ENCODE results near the gene IREB2. TPM values are rescaled to one million over a fixed set of nuclear protein-coding genes. Genes with fewer than 3 reads are reported as not detected.

IREB2 gene
- total RNA-seq, 1 donor from 2014 or later: 17.7 TPM

DNA sequence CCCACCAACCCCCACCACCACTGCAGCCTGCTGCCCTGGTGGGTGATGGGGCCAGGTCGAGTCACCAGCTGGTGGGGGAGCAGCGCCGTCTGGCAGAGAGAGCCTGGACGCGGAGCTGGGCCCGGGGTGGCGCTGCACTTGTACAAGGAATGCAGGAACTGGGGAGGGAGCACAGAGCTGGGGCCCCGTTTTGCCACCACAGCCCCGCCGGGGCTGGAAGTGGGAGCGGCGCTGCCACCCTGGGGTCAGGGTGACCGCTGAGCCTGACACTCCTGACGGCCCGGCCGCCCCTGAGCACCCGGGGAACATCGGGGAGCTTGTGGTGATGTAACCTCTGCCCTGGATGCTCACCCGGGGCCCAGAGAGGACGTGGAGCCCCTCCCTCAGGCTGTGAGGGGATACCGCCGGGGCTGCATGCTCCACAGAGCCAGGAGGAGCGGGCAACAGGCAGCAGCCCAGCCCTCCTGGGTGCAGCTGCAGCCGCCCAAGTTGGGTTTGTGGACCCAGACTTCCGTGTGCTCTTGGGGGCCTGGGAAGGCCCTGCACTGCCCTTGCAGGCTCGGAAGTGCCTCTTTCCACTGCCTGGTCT is 32.6 kb upstream of the IREB2 start:
- no peak for DNase-seq (ENCODE audit: low read depth in 2 of 2)

DNA sequence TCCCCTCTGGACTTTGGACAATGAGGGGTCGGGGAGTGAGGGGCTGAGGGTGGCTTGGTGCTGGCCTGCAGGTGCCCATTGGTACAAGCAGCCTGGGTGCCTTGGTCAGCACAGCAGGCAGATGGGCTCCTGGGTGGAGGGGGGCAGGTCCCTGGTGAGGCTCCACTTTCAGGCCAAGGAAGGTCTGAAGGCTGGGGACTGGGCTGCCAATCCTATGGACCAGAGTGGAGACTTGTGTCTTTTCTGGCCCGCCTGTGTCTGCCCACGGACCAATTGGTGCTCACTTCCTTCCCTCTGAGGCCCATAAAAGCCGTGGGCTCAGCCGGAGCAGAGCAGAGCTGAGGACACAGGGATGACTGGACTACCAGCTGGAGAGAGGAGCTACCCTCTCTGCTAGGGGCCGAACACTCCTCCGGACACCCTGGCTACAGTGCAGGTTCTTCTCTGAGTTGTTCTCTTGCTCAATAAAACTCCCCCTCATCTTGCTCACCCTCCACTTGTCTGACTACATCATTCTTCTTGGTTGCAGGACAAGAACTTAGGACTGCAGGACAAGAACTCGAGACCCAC is 31.9 kb upstream of the IREB2 start:
- DNase-seq (ENCODE audit: low read depth in 2 of 2): no peak

DNA sequence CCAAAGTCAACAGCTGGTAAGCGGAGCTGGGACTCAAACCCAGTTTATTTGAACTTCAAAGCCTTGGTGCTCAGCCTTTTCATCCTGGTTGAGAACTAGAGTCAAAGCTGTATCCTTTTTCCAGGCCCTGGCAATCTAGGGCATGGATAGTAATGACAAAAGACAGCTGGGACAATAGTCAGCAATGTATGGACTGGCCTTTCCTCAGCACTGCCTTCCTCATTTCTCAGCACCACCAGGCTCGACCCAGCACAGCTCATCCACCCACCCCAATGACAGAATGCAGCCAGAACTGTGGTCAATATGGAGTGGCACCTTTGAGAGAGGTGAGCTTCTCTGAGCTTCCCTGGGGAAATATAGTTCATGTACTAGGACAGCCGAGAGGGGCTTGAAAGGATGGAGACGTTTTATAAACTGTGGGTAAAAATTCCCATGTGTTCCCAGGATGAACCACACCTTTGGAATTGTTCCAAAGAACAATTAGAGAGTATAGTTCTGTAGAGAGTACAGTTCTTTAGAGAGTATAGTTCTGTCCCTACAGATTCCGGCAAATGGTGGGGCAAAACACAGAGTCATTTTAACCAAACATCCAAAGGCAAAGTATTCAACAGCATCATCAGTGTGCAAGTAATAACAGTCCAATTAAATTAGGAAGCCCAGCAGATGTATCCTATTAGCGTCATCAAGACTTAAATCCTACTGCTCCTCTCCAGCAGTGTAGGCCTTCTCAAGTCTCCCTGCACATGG is 30.2 kb upstream of the IREB2 start:
- no peak for DNase-seq (ENCODE audit: low read depth in 2 of 2)

DNA sequence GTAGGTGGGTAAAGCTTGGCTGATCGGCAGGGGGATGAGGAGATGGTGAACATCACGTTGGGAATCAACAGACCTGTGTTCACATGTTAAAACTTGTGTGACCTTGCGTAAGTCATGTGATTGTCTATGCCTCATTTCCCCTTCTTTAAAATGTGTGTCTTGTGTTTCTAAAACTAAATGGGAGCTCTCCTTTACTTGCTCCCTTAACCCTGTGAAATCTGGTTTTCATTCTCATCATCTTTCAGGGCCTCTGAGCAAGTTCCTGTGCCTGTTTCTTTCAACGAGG is 29.7 kb upstream of the IREB2 start:
- no peak for DNase-seq (ENCODE audit: low read depth in 2 of 2)

DNA sequence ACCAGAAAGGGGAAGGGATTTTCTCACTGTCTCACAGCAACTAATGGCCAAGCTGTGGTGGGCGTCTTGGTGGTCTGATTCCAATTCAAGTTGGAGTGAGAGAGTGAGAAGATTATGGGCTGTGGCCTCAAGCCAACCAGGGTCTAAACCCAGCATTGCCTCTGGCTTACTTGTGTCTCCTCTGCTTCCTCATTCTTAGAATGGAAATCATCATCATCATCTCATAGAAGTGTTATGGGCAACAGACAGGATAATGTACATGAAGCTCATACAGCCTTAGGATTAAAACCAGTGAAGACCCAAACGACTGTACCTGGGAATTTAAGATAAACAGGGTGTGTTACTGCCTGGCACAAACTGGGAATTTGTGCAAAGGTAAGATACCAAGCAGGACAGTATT is 29.1 kb upstream of the IREB2 start:
- DNase-seq (ENCODE audit: low read depth in 2 of 2): no peak

DNA sequence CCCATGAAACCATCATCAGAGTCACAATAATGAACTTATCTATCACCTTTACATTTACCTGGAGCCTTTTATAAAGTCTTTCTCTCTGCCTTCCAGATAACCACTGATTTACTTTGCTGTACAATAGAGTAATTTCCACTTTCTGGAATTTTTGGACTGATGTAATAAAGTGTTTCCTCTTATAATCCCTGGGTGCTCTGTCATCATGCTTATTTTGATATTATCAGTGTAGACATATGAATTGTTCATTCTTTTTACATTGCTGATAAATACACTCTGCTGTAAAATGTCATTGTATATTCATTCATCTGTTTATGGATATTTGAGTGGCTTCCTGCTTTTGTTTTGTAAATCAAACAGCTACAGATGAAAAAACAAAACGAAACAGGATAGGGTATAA is 27.0 kb upstream of the IREB2 start:
- DNase-seq (ENCODE audit: low read depth in 2 of 2): peak in 1 of 2 donors; percentile 5

DNA sequence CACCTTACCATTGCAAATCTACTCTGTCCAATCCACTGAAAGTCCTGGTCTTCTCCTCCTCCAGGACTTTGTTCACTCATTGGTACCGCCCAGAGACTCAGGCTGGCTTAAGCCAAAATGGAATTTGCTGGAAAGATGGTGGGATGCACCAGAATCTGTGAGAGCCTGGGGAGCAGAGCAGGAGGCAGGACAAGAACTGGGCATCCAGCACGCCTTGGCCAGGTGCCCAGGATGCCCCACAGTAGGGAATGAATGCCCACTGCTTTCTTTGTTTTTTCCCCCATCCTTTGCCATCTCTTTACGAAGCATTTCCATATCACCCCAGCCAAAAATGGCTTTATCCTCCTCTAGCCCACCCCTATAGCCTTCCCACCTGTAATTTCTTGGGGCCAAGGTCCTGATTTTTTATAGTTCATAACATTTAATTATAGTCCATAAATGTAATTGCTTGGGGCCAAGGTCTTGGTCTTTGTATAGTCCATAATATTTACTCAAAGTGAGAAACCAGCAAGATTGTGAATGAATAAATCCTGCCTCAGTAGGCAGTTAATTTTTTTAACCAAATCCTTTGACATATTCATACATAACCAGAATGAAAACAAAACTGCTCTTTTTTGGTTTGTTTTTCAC is 23.3 kb upstream of the IREB2 start:
- DNase-seq (ENCODE audit: low read depth in 2 of 2): no peak

DNA sequence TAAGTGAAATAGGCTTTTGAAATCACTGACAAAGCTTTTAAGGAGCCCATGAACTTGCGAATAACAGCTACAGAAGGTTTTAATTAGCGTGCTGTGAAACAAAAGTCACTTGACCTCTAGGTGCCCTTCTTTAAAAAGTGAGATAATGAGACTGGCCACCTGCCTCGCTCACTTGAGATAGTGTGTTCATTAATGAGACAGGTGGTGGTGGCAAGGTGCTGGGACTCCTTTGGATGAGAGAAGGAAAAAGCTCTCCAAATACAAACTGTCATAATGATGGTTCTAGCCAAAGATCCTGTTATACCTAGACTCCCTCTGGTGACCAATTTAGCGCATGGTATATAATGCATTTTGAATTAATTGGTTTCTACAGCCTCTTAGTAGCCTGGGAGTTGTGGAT is 22.7 kb upstream of the IREB2 start:
- DNase-seq (ENCODE audit: low read depth in 2 of 2): peak in 1 of 2 donors; percentile 17

DNA sequence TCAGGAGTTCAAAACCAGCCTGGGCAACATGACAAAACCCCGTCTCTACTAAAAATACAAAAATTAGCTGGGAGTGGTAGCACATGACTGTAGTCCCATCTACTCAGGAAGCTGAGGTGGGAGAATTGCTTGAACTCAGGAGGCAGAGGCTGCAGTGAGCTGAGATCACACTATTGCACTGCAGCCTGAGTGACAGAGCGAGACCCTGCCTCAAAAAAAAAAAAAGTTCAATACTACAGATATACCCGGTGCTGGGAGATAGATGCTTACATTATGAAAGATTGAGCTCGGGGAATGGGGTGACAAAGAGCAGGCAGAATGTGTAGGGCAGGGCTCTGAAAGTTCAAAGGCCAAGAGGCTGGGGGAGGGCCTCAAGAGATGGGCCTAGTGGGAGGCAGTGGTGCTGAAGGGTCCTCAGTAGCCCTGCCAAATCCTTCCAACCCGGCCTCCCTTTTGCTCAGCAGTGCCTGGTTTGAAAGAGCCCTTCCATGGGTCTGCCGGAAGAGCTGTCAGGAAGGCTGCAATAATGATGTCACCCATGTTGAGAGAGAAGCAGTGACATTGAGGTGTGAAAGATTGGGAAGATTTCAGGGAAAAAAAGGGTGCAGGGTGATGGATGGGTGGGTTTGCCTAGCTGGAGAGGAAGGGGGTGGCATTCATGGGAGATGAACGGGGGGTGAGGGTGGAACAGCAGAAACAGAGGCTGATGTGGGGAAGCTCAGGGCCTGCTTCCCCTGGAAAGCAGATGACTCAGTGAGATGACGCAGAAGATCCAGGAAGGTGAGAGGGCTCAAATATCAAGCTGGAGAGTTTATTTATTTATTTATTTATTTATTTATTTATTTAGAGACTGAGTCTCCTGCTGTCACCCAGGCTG is 20.0 kb upstream of the IREB2 start:
- DNase-seq (ENCODE audit: low read depth in 2 of 2): peak in 1 of 2 donors; percentile 37

DNA sequence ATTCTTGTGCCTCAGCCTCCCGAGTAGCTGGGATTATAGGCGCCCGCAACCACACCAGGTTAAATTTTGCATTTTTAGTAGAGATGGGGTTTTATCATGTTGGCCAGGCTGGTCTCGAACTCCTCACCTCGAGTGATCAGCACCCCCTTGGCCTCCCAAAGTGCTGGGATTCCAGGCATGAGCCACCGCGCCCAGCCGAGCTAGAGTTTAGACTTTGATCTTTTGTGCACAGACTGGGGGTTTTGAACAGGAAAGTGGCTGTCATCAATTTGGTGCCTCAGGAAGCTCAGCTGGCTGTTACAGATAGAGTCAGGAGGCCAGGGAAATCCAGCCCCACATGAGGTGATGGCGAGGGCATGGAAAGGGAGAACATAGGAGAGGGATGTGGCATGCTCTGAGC is 19.3 kb upstream of the IREB2 start:
- peak in 1 of 2 donors; percentile 18 for DNase-seq (ENCODE audit: low read depth in 2 of 2)

DNA sequence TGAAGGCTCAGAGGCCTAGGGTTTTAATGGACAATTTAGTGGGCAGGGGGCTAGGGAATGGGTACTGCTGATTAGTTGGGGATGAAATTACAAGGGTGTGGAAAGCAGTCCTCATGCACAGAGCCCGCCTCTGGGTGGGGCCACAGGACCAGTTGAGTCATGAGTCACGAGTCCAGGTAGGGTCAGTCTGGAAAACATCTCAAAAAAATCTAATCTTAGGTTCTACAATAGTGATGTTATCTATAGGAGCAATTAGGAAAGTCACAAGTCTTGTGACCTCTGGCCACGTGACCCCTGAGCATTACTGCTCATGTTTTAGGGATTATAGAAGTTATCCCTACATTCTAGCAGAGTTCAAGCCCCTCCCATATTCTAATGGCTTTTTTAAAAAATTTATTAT is 18.6 kb upstream of the IREB2 start:
- no peak for DNase-seq (ENCODE audit: low read depth in 2 of 2)

DNA sequence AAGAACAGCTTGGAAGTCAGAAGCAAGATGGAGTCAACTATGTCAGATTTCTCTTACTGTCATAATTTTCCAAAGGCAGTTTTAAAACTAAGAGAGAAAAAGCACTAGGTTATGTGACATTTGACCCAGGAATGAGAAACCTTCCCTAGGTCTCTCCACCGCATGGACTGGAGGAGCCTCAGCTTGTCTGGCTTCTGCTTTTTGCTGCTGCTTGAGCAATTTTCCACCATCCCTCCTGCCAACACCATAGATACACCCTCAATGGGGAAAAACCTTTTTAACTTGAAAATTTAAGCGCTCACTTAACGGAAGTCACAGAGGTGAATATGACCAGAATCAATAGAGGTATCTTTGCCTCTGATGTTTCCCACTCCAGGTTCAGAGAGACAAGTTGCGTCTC is 17.8 kb upstream of the IREB2 start:
- DNase-seq (ENCODE audit: low read depth in 2 of 2): no peak

DNA sequence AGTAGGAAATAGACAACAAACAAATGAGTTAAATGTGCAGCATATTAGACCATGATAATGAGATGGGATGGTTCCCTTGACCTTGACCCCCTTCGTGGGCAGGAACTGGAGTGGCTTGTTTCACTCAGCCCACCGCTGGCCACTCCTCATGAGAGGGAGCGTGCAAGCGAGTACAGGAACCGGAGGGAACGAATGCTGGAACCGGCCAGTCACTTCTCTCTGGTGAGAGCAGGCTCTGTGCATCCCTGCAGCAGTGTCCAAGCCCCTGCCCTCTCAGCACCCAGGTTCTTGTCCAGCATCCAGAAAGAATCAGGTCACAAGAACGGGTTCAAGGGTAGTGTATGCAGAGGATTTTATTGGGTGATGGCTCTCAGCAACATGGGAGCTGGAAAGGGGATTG is 17.2 kb upstream of the IREB2 start:
- no peak for DNase-seq (ENCODE audit: low read depth in 2 of 2)

DNA sequence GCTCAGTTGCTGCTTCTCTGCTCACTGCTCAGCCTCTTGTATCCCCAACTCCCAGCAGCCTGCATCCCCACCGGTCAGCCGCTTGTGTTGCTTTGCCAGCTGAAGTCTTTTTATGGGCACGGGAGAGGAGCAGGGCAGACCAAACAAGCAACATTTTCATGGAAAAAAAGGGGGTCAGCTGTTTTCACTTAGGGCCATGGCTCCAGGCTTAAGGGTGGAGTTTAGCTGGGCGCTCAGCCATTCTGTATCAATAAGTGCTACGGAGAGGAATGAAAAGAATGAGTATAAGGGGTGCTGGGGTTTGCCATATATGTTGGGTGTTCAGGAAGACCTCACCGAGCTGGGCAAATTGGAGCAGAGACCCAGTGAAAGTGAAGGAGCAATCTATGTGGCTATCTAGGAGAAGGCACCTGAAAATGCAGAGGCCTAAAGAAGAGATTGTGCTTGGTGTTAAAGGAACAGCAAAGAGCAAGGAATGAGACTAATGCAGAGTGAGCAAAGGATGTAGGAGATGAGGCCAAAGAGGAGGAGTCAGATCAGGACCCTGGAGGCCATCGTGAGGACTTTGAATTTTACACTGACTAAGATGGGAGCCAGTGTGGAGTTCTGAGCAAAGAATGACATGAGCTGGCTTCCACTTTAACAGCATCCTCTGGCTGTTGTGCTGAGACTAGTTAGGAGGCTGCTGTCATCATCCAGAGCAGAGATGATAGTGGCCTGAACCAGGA is 16.6 kb upstream of the IREB2 start:
- DNase-seq (ENCODE audit: low read depth in 2 of 2): no peak

DNA sequence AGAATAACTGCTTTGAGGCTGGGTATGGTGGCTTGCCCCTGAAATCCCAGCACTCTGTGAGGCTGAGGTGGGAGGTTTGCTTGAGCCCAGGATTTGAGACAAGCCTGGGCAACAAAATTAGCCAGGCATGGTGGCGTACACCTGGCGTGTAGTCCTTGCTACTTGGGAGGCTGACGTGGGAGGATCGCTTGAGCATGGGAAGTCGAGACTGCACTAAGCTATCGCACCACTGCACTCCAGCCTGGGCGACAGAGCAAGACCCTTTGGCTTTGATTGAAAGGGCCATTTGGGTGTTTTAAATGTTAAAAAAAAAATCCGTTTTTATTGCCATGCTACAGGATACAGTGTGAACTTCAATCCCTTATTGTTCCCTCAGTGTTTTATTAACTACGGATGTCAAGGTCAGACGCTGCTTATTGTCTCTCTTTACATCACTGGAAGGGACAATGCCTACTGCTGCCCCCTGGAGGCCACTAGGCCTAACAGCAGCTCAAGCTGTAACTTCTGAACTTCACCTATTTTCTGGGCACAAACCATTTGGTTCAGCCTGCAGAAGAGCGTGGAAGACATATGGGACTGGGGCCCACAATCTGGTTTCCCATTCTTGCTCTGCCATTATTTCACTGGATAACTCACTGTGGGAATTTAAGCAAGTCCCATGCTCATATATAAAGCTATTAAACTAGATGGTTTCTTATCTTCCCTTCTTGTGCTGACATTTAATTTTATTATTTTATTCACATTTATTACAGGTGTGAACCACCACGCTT is 15.3 kb upstream of the IREB2 start:
- DNase-seq (ENCODE audit: low read depth in 2 of 2): peak; percentile 65 to 70

DNA sequence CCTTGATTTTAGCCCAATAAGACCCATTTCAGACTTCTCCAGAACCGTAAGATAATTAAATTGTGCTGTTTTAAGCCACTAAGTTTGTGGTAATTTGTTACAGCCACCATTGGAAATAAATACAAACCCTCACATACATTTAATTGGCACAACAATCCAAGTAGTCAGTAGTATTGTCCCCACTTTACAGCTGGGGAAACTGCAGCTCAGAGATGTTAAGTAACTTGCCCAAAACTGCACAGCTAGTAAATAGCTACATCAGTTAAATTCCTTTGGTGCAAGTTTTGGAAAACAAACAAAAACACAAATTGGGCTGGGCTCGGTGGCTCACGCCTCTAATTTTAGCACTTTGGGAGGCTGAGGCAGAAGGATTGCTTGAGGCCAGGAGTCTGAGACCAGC is 13.3 kb upstream of the IREB2 start:
- no peak for DNase-seq (ENCODE audit: low read depth in 2 of 2)

DNA sequence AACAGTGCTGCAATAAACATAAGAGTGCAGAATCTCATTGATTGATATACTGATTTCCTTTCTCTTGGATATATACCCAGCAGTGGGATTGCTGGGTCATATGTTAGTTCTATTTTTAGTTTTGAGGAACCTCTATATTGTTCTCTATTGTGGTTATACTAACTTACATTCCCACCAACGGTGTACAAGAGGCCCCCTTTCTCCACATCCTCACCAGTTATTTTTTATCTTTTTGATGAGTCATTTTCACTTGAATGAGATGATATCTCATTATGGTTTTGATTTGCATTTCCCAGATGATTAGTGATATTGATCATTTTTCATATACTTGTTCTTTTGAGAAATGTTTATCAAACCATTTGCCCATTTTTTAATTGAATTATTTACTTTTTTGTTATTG is 12.4 kb upstream of the IREB2 start:
- DNase-seq (ENCODE audit: low read depth in 2 of 2): no peak

DNA sequence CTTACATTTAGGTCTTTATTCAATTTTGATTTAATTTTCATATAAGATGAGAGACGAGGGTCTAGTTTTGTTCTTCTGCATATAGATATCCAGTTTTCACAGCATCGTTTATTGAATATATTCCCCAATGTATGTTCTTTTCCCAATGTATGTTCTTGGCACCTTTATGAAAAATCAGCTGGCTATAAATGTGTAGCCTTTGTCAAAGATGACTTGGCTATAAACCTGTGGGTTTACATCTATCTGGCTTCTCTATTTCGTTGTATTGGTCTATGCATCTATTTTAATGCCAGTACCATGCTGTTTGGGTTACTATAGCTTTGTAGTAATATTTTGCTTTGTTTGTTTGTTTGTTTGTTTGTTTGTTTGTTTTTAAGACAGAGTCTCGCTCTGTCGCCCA is 11.7 kb upstream of the IREB2 start:
- no peak for DNase-seq (ENCODE audit: low read depth in 2 of 2)

DNA sequence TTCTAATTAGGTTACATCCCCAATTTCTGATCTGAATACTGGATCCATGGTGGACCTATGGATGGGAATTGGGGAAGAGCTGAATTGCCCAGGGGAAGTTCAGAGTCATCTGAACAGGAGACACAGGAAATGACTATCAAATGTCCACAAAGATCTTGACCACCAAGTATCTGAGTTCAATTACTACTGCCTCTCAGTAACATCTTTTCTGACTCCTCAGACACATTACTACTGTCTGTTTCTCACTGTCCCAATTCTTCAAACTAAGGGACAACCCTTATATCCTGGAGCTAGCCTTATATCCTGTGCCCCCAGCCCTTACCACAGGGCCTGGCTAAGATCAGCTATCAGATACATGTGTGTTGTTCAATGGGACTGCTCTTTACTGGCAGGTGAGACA is 10.1 kb upstream of the IREB2 start:
- DNase-seq (ENCODE audit: low read depth in 2 of 2): no peak

DNA sequence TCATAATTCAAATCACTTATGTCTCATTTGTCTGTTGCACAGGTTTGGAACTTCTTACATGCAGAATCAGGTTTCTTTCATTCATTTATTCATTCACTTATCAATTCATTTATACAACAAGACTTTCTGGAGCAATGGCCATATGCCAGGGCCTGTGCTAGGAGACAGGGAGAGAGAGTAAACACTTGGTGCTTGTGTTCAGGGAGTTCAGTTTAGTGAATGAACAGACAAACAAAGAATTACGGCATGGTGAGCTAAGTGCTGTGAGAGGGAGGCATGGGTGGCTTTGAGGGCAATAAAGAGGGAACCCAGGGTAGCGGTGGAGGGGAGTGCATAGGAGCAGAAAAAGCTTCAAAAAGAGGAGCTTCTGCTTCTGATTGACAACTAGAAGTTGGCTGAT is 8.5 kb upstream of the IREB2 start:
- DNase-seq (ENCODE audit: low read depth in 2 of 2): no peak

DNA sequence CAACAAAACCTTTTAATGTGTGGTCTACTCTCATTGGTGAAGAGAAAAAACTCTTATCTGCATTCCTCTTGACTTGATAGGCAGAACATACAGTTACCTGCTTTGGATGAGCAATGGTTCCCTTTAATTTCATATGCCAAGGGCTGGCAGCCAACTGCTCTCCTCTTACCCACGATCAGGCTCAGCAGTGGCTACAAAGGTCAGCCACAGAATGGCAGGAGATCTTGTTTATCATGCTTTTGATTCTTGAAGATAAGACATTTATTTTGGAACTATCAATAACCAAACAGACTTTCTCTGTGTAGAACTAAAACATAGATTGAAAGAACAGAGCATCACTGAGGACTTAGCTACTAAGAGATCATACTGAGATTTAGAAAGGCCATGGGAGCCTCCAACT is 6.1 kb upstream of the IREB2 start:
- no peak for DNase-seq (ENCODE audit: low read depth in 2 of 2)
